22Rv1 (cell line): ENCODE results near the gene ENAH.

Source experiments
- CTCF ChIP-seq: fragments of 450-650 bp; IDR thresholded peaks from 2 replicates; pipeline ENCODE4 v1.5.1; 2017; ENCODE audit warnings: mild to moderate bottlenecking
- ZFX ChIP-seq: fragments of 450-650 bp; IDR thresholded peaks from 2 replicates; pipeline ENCODE4 v1.6.1; 2017; ENCODE audit warnings: antibody characterized with exemption, borderline replicate concordance

- TF ChIP-seq CTCF = no peak
- TF ChIP-seq ZFX = no peak
Measured at GRCh38 chr1:225637651-225638199, 15.2 kb downstream of the ENAH start.
